H9 (cell line): ENCODE measurements around the gene RASSF9. TPM values are rescaled to one million over a fixed set of nuclear protein-coding genes. Genes with fewer than 3 reads are reported as not detected.

ENCODE experiments used
- DNase-seq: peaks from one replicate; pipeline ENCODE4 v3.0.0-alpha.2; 2017
- H2AFZ ChIP-seq: one replicate; pipeline ENCODE4 v1.6.1; 2013; ENCODE audit warnings: mild to moderate bottlenecking, low read length, control low read depth, moderate library complexity
- H2AK5ac ChIP-seq: 2 replicates; pipeline ENCODE4 v1.6.1; 2013; ENCODE audit warnings: low read length, control low read depth, mixed read lengths; ENCODE audit not compliant: insufficient read length
- H2BK120ac ChIP-seq: one replicate; pipeline ENCODE4 v1.6.1; 2013; ENCODE audit warnings: low read depth, mild to moderate bottlenecking, low read length, control low read depth, inconsistent platforms; ENCODE audit not compliant: poor library complexity, severe bottlenecking
- H2BK12ac ChIP-seq: 2 replicates; pipeline ENCODE4 v1.6.1; 2013; ENCODE audit warnings: low read length, control low read depth, mixed read lengths, low read depth; ENCODE audit not compliant: insufficient read length
- H2BK15ac ChIP-seq: 2 replicates; pipeline ENCODE4 v1.6.1; 2013; ENCODE audit warnings: low read depth, low read length, control low read depth
- H2BK20ac ChIP-seq: one replicate; pipeline ENCODE4 v1.6.1; 2013; ENCODE audit warnings: low read depth, mild to moderate bottlenecking, low read length, control low read depth, inconsistent platforms; ENCODE audit not compliant: poor library complexity, severe bottlenecking
- H2BK5ac ChIP-seq: 2 replicates; pipeline ENCODE4 v1.6.1; 2013; ENCODE audit warnings: low read length, control low read depth, mixed read lengths; ENCODE audit not compliant: insufficient read length
- H3K14ac ChIP-seq: 2 replicates; pipeline ENCODE4 v1.6.1; 2013; ENCODE audit warnings: low read length, control low read depth; ENCODE audit not compliant: insufficient read depth
- H3K18ac ChIP-seq: 2 replicates; pipeline ENCODE4 v1.6.1; 2013; ENCODE audit warnings: low read depth, mild to moderate bottlenecking, mixed read lengths, low read length, control low read depth; ENCODE audit not compliant: insufficient read length
- H3K23ac ChIP-seq: 2 replicates; pipeline ENCODE4 v1.6.1; 2013; ENCODE audit warnings: low read length, control low read depth, mixed read lengths, low read depth; ENCODE audit not compliant: insufficient read length
- H3K23me2 ChIP-seq: 2 replicates; pipeline ENCODE4 v1.6.1; 2013; ENCODE audit warnings: low read depth, mild to moderate bottlenecking, mixed read lengths, low read length, control low read depth; ENCODE audit not compliant: insufficient read length, poor library complexity, severe bottlenecking
- H3K27ac ChIP-seq: 2 replicates; pipeline ENCODE4 v1.5.1; 2013; ENCODE audit warnings: low read length, control low read depth, mixed read lengths, low read depth; ENCODE audit not compliant: insufficient read length
- H3K27me3 ChIP-seq: 2 replicates; pipeline ENCODE4 v1.6.1; 2013; ENCODE audit warnings: low read length, control low read depth, inconsistent platforms; ENCODE audit not compliant: insufficient read depth
- H3K4ac ChIP-seq: 2 replicates; pipeline ENCODE4 v1.6.1; 2013; ENCODE audit warnings: low read depth, mild to moderate bottlenecking, control low read depth, inconsistent platforms, low read length, moderate library complexity
- H3K4me1 ChIP-seq: 2 replicates; pipeline ENCODE4 v1.6.1; 2013; ENCODE audit warnings: low read length, control low read depth, inconsistent platforms; ENCODE audit not compliant: insufficient read depth
- H3K4me2 ChIP-seq: 2 replicates; pipeline ENCODE4 v1.6.1; 2013; ENCODE audit warnings: low read length, control low read depth, mixed read lengths; ENCODE audit not compliant: insufficient read length, insufficient read depth
- H3K56ac ChIP-seq: 2 replicates; pipeline ENCODE4 v1.6.1; 2013; ENCODE audit warnings: low read depth, mild to moderate bottlenecking, mixed read lengths, low read length, control low read depth; ENCODE audit not compliant: insufficient read length
- H3K79me1 ChIP-seq: 2 replicates; pipeline ENCODE4 v1.6.1; 2013; ENCODE audit warnings: low read depth, mild to moderate bottlenecking, moderate library complexity, low read length, control low read depth, inconsistent platforms; ENCODE audit not compliant: insufficient read depth, poor library complexity, severe bottlenecking
- H3K79me2 ChIP-seq: 2 replicates; pipeline ENCODE4 v1.6.1; 2013; ENCODE audit warnings: low read length, control low read depth, inconsistent platforms; ENCODE audit not compliant: insufficient read depth
- H3K9ac ChIP-seq: 2 replicates; pipeline ENCODE4 v1.6.1; 2013; ENCODE audit warnings: low read length, control low read depth, mixed read lengths; ENCODE audit not compliant: insufficient read length; ENCODE audit errors: extremely low read depth
- H3K9me3 ChIP-seq: one replicate; pipeline ENCODE4 v1.6.1; 2013; ENCODE audit warnings: low read depth, low read length, inconsistent platforms; ENCODE audit not compliant: control insufficient read depth
- H3T11ph ChIP-seq: one replicate; pipeline ENCODE4 v1.6.1; 2013; ENCODE audit warnings: mild to moderate bottlenecking, low read length, control low read depth, inconsistent platforms
- H4K20me1 ChIP-seq: one replicate; pipeline ENCODE4 v1.6.1; 2013; ENCODE audit not compliant: control insufficient read depth, insufficient read length, insufficient read depth
- H4K5ac ChIP-seq: 2 replicates; pipeline ENCODE4 v1.6.1; 2013; ENCODE audit warnings: low read depth, mild to moderate bottlenecking, mixed read lengths, low read length, control low read depth; ENCODE audit not compliant: insufficient read length
- H4K8ac ChIP-seq: replicated peaks from 2 replicates; pipeline ENCODE4 v1.6.1; 2013; ENCODE audit warnings: low read length, control low read depth, mixed read lengths, low read depth; ENCODE audit not compliant: insufficient read length
- H4K91ac ChIP-seq: 2 replicates; pipeline ENCODE4 v1.6.1; 2013; ENCODE audit warnings: low read depth, mild to moderate bottlenecking, moderate library complexity, mixed read lengths, low read length, control low read depth; ENCODE audit not compliant: insufficient read length
- H3K27ac Mint-ChIP-seq, 3 experiments: 2 replicates in 2 of 3; 3 replicates in 1 of 3; pipeline ENCODE4 v1.8.0; 2020 to 2021; ENCODE audit warnings: mixed read lengths in 3 of 3, mild to moderate bottlenecking in 1 of 3, moderate library complexity in 1 of 3
- H3K27me3 Mint-ChIP-seq: 2 replicates; pipeline ENCODE4 v1.8.0; 2021; ENCODE audit warnings: low read depth, mild to moderate bottlenecking, moderate library complexity, mixed read lengths
- H3K36me3 Mint-ChIP-seq, 3 experiments: 2 replicates in 2 of 3; 3 replicates in 1 of 3; pipeline ENCODE4 v1.8.0; 2020 to 2021; ENCODE audit warnings: low read depth in 3 of 3, mixed read lengths in 3 of 3; ENCODE audit not compliant: insufficient read depth in 1 of 3
- H3K4me1 Mint-ChIP-seq, 2 experiments: 2 replicates each; pipeline ENCODE4 v1.8.0; 2020; ENCODE audit warnings: mixed read lengths in 2 of 2
- H3K4me3 Mint-ChIP-seq, 2 experiments: 2 replicates in 1 of 2; 3 replicates in 1 of 2; pipeline ENCODE4 v1.8.0; 2020 to 2021; ENCODE audit warnings: mild to moderate bottlenecking in 2 of 2, mixed read lengths in 2 of 2, moderate library complexity in 1 of 2
- H3K9me3 Mint-ChIP-seq, 2 experiments: 2 replicates in 1 of 2; 3 replicates in 1 of 2; pipeline ENCODE4 v1.8.0; 2020; ENCODE audit warnings: mild to moderate bottlenecking in 2 of 2, mixed read lengths in 2 of 2, moderate library complexity in 1 of 2
- WGBS: extraction: QIAGEN DNeasy Blood & Tissue Kit; methylation state at CpG from one replicate; pipeline ENCODE4 v1.1.7; 2013; ENCODE audit warnings: missing lambda C conversion rate, low lambda C conversion rate, mixed read lengths; ENCODE audit not compliant: insufficient read length; ENCODE audit errors: extremely low coverage; 5-methylcytosine and 5-hydroxymethylcytosine counted together
- total RNA-seq: library from RNA; stranded (reverse); gene quantifications from 2 replicates; pipeline ENCODE4 v1.2.1, GENCODE V29; 2021
- TF ChIP-seq, protein P1 (sequence below): fragments of 200-600 bp; sonication (generic); conservative IDR thresholded peaks from 3 replicates; pipeline ENCODE4 v1.8.0; 2021; ENCODE audit warnings: antibody characterized with exemption, mild to moderate bottlenecking

Gene RASSF9
- total RNA-seq, 1 experiment from 2014 or later, result 0.04 TPM

DNA sequence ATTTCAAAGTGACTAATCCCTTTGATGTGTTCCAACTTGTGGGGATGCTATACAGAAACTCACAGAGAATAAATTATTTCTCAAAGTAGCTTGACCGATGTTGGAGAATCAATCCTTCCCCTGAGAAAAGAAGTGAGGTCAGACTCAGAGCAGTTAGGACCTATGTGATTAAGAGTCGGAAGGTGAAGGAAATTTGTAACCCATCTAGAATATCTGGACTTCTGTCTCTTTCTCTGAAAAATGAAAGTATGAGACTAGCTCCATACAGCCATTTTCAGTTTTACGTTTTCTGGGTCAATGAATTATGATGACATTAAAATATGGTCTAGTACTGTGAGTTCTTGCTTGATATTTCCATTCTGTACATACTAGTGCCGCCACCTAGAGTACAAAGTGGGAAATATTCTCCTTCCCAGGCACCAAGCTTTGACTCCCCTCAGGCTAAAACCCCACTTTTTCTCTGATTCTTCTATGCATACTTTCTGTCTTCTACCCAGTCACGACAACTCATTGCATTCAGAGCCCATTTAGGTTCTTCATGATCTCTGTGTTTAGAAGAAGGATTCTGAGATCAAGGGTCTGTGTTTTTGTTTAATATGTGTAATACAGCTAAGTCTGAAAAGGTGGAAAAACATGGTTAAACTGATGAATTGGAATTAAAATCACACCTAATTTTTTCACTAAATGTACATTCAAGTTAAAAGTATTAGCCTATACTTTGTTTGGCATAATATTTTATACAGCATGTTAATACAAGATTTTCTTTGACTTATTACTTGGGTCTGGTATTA lies 31.0 kb upstream of the RASSF9 start:
- no CpG with 5 or more reads among the region's 5 CpGs for WGBS
- Histone ChIP-seq H2AK5ac (no peak overlapping the region), H4K91ac (no peak overlapping the region), H4K5ac (no peak overlapping the region), H2BK20ac (no peak overlapping the region), H4K8ac (no peak overlapping the region), H3K4me1 (no peaks in the 10 kb centered on the region), H2BK15ac (no peak overlapping the region), H3K56ac (no peak overlapping the region), H3K9me3 (no peaks in the 10 kb centered on the region), H3K18ac (no peak overlapping the region), H3K27me3 (no peaks in the 10 kb centered on the region), H3K4ac (no peak overlapping the region), H3K23ac (no peak overlapping the region), H2BK12ac (no peak overlapping the region), H3K23me2 (no peaks in the 10 kb centered on the region), H3K4me2 (no peak overlapping the region), H3K79me1 (no peaks in the 10 kb centered on the region), H3K9ac (no peak overlapping the region), H2AFZ (no peak overlapping the region), H3K79me2 (no peaks in the 10 kb centered on the region), H3T11ph (no peak overlapping the region), H2BK5ac (no peak overlapping the region), H3K27ac (no peak overlapping the region), H2BK120ac (no peak overlapping the region), H3K14ac (no peak overlapping the region), H4K20me1 (no peaks in the 10 kb centered on the region)
- Mint-ChIP-seq H3K4me1 (peaks cover 0 to 4% of the 10 kb centered on the region in 2 experiments; a peak in 1 of 4 replicates), H3K36me3 (peaks cover 0 to 6% (median 5%) of the 10 kb centered on the region in 3 experiments; a peak in 4 of 7 replicates), H3K27me3 (no peaks in the 10 kb centered on the region), H3K4me3 (no peak overlapping the region), H3K27ac (no peak overlapping the region), H3K9me3 (peaks cover 0 to 3% of the 10 kb centered on the region in 2 experiments; a peak in 2 of 5 replicates)
- TF ChIP-seq, protein P1, sequence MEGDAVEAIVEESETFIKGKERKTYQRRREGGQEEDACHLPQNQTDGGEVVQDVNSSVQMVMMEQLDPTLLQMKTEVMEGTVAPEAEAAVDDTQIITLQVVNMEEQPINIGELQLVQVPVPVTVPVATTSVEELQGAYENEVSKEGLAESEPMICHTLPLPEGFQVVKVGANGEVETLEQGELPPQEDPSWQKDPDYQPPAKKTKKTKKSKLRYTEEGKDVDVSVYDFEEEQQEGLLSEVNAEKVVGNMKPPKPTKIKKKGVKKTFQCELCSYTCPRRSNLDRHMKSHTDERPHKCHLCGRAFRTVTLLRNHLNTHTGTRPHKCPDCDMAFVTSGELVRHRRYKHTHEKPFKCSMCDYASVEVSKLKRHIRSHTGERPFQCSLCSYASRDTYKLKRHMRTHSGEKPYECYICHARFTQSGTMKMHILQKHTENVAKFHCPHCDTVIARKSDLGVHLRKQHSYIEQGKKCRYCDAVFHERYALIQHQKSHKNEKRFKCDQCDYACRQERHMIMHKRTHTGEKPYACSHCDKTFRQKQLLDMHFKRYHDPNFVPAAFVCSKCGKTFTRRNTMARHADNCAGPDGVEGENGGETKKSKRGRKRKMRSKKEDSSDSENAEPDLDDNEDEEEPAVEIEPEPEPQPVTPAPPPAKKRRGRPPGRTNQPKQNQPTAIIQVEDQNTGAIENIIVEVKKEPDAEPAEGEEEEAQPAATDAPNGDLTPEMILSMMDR, result peak; percentile 86
- no peak for DNase-seq
